PC-3 (cell line): ENCODE results near the gene PF4V1. TPM values are rescaled to one million over a fixed set of nuclear protein-coding genes. Genes with fewer than 3 reads are reported as not detected.

ENCODE experiments used
- ATAC-seq: fragments of 200-7000 bp; cut with Tn5 transposase; 2 replicates; pipeline ENCODE4 v1.9.1; 2020; ENCODE audit warnings: mild to moderate bottlenecking, moderate library complexity
- BruUV-seq: library from RNA; stranded (reverse); fragments of 400-500 nt; replicated peaks from 2 replicates; lab custom pipeline; 2021; lab: Mats Ljungman, UMichigan
- CTCF ChIA-PET: fragments of 300-600 bp; sonication (Branson Sonifier 250); formaldehyde crosslinking; loops from one replicate; lab custom pipeline; 2022; ENCODE audit warnings: antibody characterized with exemption; lab: Charles Lee
- POLR2A ChIA-PET: fragments of 300-600 bp; sonication (Branson Sonifier 250); formaldehyde crosslinking; loops from one replicate; lab custom pipeline; 2022; ENCODE audit warnings: antibody characterized with exemption; ENCODE audit not compliant: unreplicated experiment; lab: Charles Lee
- DNase-seq: peaks from one replicate; pipeline ENCODE4 v3.0.0-alpha.2; 2015
- H2AFZ ChIP-seq: fragments of 300-600 bp; sonication (generic); 2 replicates; pipeline ENCODE4 v1.6.0; 2016; ENCODE audit warnings: antibody characterized with exemption, low read length
- H3F3A ChIP-seq: fragments of 300-600 bp; sonication (generic); one replicate; pipeline ENCODE4 v1.6.0; 2017; ENCODE audit warnings: antibody characterized with exemption, low read length, control low read depth, mild to moderate bottlenecking; ENCODE audit not compliant: unreplicated experiment
- H3K27ac ChIP-seq: fragments of 300-600 bp; sonication (generic); 2 replicates; pipeline ENCODE4 v1.5.1; 2016; ENCODE audit warnings: mild to moderate bottlenecking, low read length
- H3K27me3 ChIP-seq: fragments of 300-600 bp; sonication (generic); 2 replicates; pipeline ENCODE4 v1.6.1; 2016; ENCODE audit warnings: low read length, mixed read lengths
- H3K36me3 ChIP-seq: fragments of 300-600 bp; sonication (generic); 2 replicates; pipeline ENCODE4 v1.6.1; 2016; ENCODE audit warnings: low read depth, mixed run types, low read length, mixed read lengths
- H3K4me1 ChIP-seq: fragments of 300-600 bp; sonication (generic); 2 replicates; pipeline ENCODE4 v1.5.1; 2016; ENCODE audit warnings: low read length; ENCODE audit not compliant: insufficient read depth
- H3K4me2 ChIP-seq: fragments of 300-600 bp; sonication (generic); 2 replicates; pipeline ENCODE4 v1.6.0; 2016; ENCODE audit warnings: low read length
- H3K4me3 ChIP-seq: fragments of 300-600 bp; sonication (generic); 2 replicates; pipeline ENCODE4 v1.5.1; 2016; ENCODE audit warnings: mild to moderate bottlenecking, low read length, mixed read lengths
- H3K79me2 ChIP-seq: fragments of 300-600 bp; sonication (generic); 2 replicates; pipeline ENCODE4 v1.6.1; 2017; ENCODE audit warnings: low read length, mixed read lengths
- H3K9ac ChIP-seq: fragments of 300-600 bp; sonication (generic); 2 replicates; pipeline ENCODE4 v1.6.0; 2016; ENCODE audit warnings: mild to moderate bottlenecking, low read length
- H3K9me2 ChIP-seq: fragments of 300-600 bp; sonication (generic); replicated peaks from 2 replicates; pipeline ENCODE4 v1.6.1; 2016; ENCODE audit warnings: mixed run types, low read length, mixed read lengths
- H3K9me3 ChIP-seq: fragments of 300-600 bp; sonication (generic); 2 replicates; pipeline ENCODE4 v1.6.1; 2016; ENCODE audit warnings: low read length, mixed read lengths
- H4K20me1 ChIP-seq: fragments of 300-600 bp; sonication (generic); 2 replicates; pipeline ENCODE4 v1.6.1; 2016; ENCODE audit warnings: low read length, mixed read lengths
- CTCF ChIP-seq: fragments of 300-600 bp; sonication (generic); conservative IDR thresholded peaks from 2 replicates; pipeline ENCODE4 v1.5.1; 2017; ENCODE audit warnings: antibody characterized with exemption, low read depth, mild to moderate bottlenecking, low read length
- EZH2 ChIP-seq: fragments of 300-600 bp; sonication (generic); IDR thresholded peaks from one replicate; pipeline ENCODE4 v1.6.1; 2017; ENCODE audit warnings: antibody characterized with exemption, mild to moderate bottlenecking, low read length; ENCODE audit not compliant: unreplicated experiment
- EZH2phosphoT487 ChIP-seq: fragments of 300-600 bp; sonication (generic); IDR thresholded peaks from 2 replicates; pipeline ENCODE4 v1.6.1; 2018; ENCODE audit warnings: mild to moderate bottlenecking, antibody characterized with exemption, low read length, borderline replicate concordance
- intact Hi-C: fragments of 100-400 bp; cut with micrococcal nuclease; formaldehyde crosslinking; loops from 2 replicates; pipeline ENCODE4 v1.9.0; 2023
- total RNA-seq: library from RNA; depleted of rRNA; stranded (reverse); fragments of >200 nt; gene quantifications from 2 replicates; pipeline ENCODE4 v1.2.3, GENCODE V29; 2014

The PF4V1 gene
- total RNA-seq, 1 experiment from 2014 or later: not detected

GRCh38 chr4:73864961-73865360 is 11.9 kb downstream of the PF4V1 start:
- H3K9me2 ChIP-seq: no peaks in the 10 kb centered on the region
- H3K4me3 ChIP-seq: peak overlapping the region; percentile 6; the same call in 1 of the 2 replicates
- H3K9me3 ChIP-seq: no peaks in the 10 kb centered on the region
- ChIA-PET CTCF (interaction anchor here (0.5 to 1.3 kb wide), 19 partner anchors 12 to 639 kb away, joined by 3 to 10 read pairs (median 4); partner anchors contain the start of gene PF4V1), POLR2A (interaction anchor here (0.7 kb wide), 2 partner anchors 38 to 443 kb away, joined by 5 to 7 read pairs; no protein-coding TSS in a partner anchor)
- DNase-seq: peak; percentile 70
- H3K4me1 ChIP-seq: peaks cover 70% of the 10 kb centered on the region
- H2AFZ ChIP-seq: peak overlapping the region; percentile 67
- H4K20me1 ChIP-seq: no peaks in the 10 kb centered on the region
- intact Hi-C loops: loop anchor here (1.0 to 10.0 kb wide), 7 partner anchors 48 to 270 kb away; no protein-coding TSS in a partner anchor
- H3K27me3 ChIP-seq: no peaks in the 10 kb centered on the region
- H3K9ac ChIP-seq: peak overlapping the region; percentile 55
- no peaks in the 10 kb centered on the region for H3F3A ChIP-seq
- H3K4me2 ChIP-seq: peak overlapping the region; percentile 71
- no peaks in the 10 kb centered on the region for H3K79me2 ChIP-seq
- 0 out of 2 replicates have a peak, but pooled peaks have one; percentile 3 for ATAC-seq
- TF ChIP-seq CTCF: no peak
- no peak for TF ChIP-seq EZH2
- no peak for TF ChIP-seq EZH2phosphoT487
- no TSS peak for BruUV-seq
- peak overlapping the region; percentile 82 for H3K27ac ChIP-seq
- no peaks in the 10 kb centered on the region for H3K36me3 ChIP-seq

GRCh38 chr4:73865431-73866096 is 12.5 kb downstream of the PF4V1 start:
- ATAC-seq: no peak
- Histone ChIP-seq H3K4me1 (peaks cover 70% of the 10 kb centered on the region), H4K20me1 (no peaks in the 10 kb centered on the region), H3K27me3 (no peaks in the 10 kb centered on the region), H3K4me3 (no peak overlapping the region), H3K79me2 (no peaks in the 10 kb centered on the region), H3K9ac (peak overlapping the region; percentile 55), H2AFZ (no peak overlapping the region), H3K4me2 (peak overlapping the region; percentile 71), H3F3A (no peaks in the 10 kb centered on the region), H3K36me3 (no peaks in the 10 kb centered on the region), H3K9me3 (no peaks in the 10 kb centered on the region), H3K9me2 (no peaks in the 10 kb centered on the region), H3K27ac (peak overlapping the region; percentile 82)
- POLR2A ChIA-PET: interaction anchor here (0.7 kb wide), 1 partner anchor 38 kb away, joined by 7 read pairs; no protein-coding TSS in a partner anchor
- DNase-seq: no peak
- no TSS peak for BruUV-seq
- TF ChIP-seq EZH2phosphoT487 (no peak), CTCF (no peak), EZH2 (no peak)
- intact Hi-C loops: loop anchor here (2.0 to 10.0 kb wide), 4 partner anchors 49 to 271 kb away; no protein-coding TSS in a partner anchor
- CTCF ChIA-PET: no interaction called here

- H3K9me2 ChIP-seq: no peaks in the 10 kb centered on the region
- peak overlapping the region; percentile 69; the same call in 1 of the 2 replicates for H3K9ac ChIP-seq
- H3K36me3 ChIP-seq: no peaks in the 10 kb centered on the region
- intact Hi-C loops: loop anchor here (5.0 to 10.0 kb wide), 2 partner anchors 151 to 271 kb away; no protein-coding TSS in a partner anchor
- peak overlapping the region; percentile 82 for H3K27ac ChIP-seq
- no peaks in the 10 kb centered on the region for H3K27me3 ChIP-seq
- no peaks in the 10 kb centered on the region for H3K79me2 ChIP-seq
- peaks cover 75% of the 10 kb centered on the region for H3K4me1 ChIP-seq
- no peaks in the 10 kb centered on the region for H4K20me1 ChIP-seq
- no peaks in the 10 kb centered on the region for H3F3A ChIP-seq
- no peak for TF ChIP-seq EZH2phosphoT487
- no peak for TF ChIP-seq CTCF
- no peak for TF ChIP-seq EZH2
- POLR2A ChIA-PET: no interaction called here
- H2AFZ ChIP-seq: 0 out of 2 replicates have a peak overlapping the region, but pooled peaks have one; percentile 3
- peak overlapping the region; percentile 2; the same call in 1 of the 2 replicates for H3K4me2 ChIP-seq
- DNase-seq: no peak
- H3K4me3 ChIP-seq: no peak overlapping the region
- no TSS peak for BruUV-seq
- H3K9me3 ChIP-seq: no peaks in the 10 kb centered on the region
- CTCF ChIA-PET: no interaction called here
- no peak for ATAC-seq
These were observed 13.2 kb downstream of the PF4V1 start for GRCh38 chr4:73866246-73866645.
